PC-3 (cell line): Measurements from ENCODE around the gene ADCYAP1R1. TPM values are rescaled to one million over a fixed set of nuclear protein-coding genes. Genes with fewer than 3 reads are reported as not detected.

ENCODE experiments used
- ATAC-seq: fragments of 200-7000 bp; cut with Tn5 transposase; 2 replicates; pipeline ENCODE4 v1.9.1; 2020; ENCODE audit warnings: mild to moderate bottlenecking, moderate library complexity
- BruUV-seq: library from RNA; stranded (reverse); fragments of 400-500 nt; replicated peaks from 2 replicates; lab custom pipeline; 2021; lab: Mats Ljungman, UMichigan
- CTCF ChIA-PET: fragments of 300-600 bp; sonication (Branson Sonifier 250); formaldehyde crosslinking; loops from one replicate; lab custom pipeline; 2022; ENCODE audit warnings: antibody characterized with exemption; lab: Charles Lee
- POLR2A ChIA-PET: fragments of 300-600 bp; sonication (Branson Sonifier 250); formaldehyde crosslinking; loops from one replicate; lab custom pipeline; 2022; ENCODE audit warnings: antibody characterized with exemption; ENCODE audit not compliant: unreplicated experiment; lab: Charles Lee
- DNase-seq: peaks from one replicate; pipeline ENCODE4 v3.0.0-alpha.2; 2015
- H2AFZ ChIP-seq: fragments of 300-600 bp; sonication (generic); 2 replicates; pipeline ENCODE4 v1.6.0; 2016; ENCODE audit warnings: antibody characterized with exemption, low read length
- H3F3A ChIP-seq: fragments of 300-600 bp; sonication (generic); one replicate; pipeline ENCODE4 v1.6.0; 2017; ENCODE audit warnings: antibody characterized with exemption, low read length, control low read depth, mild to moderate bottlenecking; ENCODE audit not compliant: unreplicated experiment
- H3K27ac ChIP-seq: fragments of 300-600 bp; sonication (generic); 2 replicates; pipeline ENCODE4 v1.5.1; 2016; ENCODE audit warnings: mild to moderate bottlenecking, low read length
- H3K27me3 ChIP-seq: fragments of 300-600 bp; sonication (generic); 2 replicates; pipeline ENCODE4 v1.6.1; 2016; ENCODE audit warnings: low read length, mixed read lengths
- H3K36me3 ChIP-seq: fragments of 300-600 bp; sonication (generic); 2 replicates; pipeline ENCODE4 v1.6.1; 2016; ENCODE audit warnings: low read depth, mixed run types, low read length, mixed read lengths
- H3K4me1 ChIP-seq: fragments of 300-600 bp; sonication (generic); 2 replicates; pipeline ENCODE4 v1.5.1; 2016; ENCODE audit warnings: low read length; ENCODE audit not compliant: insufficient read depth
- H3K4me2 ChIP-seq: fragments of 300-600 bp; sonication (generic); 2 replicates; pipeline ENCODE4 v1.6.0; 2016; ENCODE audit warnings: low read length
- H3K4me3 ChIP-seq: fragments of 300-600 bp; sonication (generic); 2 replicates; pipeline ENCODE4 v1.5.1; 2016; ENCODE audit warnings: mild to moderate bottlenecking, low read length, mixed read lengths
- H3K79me2 ChIP-seq: fragments of 300-600 bp; sonication (generic); 2 replicates; pipeline ENCODE4 v1.6.1; 2017; ENCODE audit warnings: low read length, mixed read lengths
- H3K9ac ChIP-seq: fragments of 300-600 bp; sonication (generic); 2 replicates; pipeline ENCODE4 v1.6.0; 2016; ENCODE audit warnings: mild to moderate bottlenecking, low read length
- H3K9me2 ChIP-seq: fragments of 300-600 bp; sonication (generic); replicated peaks from 2 replicates; pipeline ENCODE4 v1.6.1; 2016; ENCODE audit warnings: mixed run types, low read length, mixed read lengths
- H3K9me3 ChIP-seq: fragments of 300-600 bp; sonication (generic); 2 replicates; pipeline ENCODE4 v1.6.1; 2016; ENCODE audit warnings: low read length, mixed read lengths
- H4K20me1 ChIP-seq: fragments of 300-600 bp; sonication (generic); 2 replicates; pipeline ENCODE4 v1.6.1; 2016; ENCODE audit warnings: low read length, mixed read lengths
- CTCF ChIP-seq: fragments of 300-600 bp; sonication (generic); conservative IDR thresholded peaks from 2 replicates; pipeline ENCODE4 v1.5.1; 2017; ENCODE audit warnings: antibody characterized with exemption, low read depth, mild to moderate bottlenecking, low read length
- EZH2 ChIP-seq: fragments of 300-600 bp; sonication (generic); IDR thresholded peaks from one replicate; pipeline ENCODE4 v1.6.1; 2017; ENCODE audit warnings: antibody characterized with exemption, mild to moderate bottlenecking, low read length; ENCODE audit not compliant: unreplicated experiment
- EZH2phosphoT487 ChIP-seq: fragments of 300-600 bp; sonication (generic); IDR thresholded peaks from 2 replicates; pipeline ENCODE4 v1.6.1; 2018; ENCODE audit warnings: mild to moderate bottlenecking, antibody characterized with exemption, low read length, borderline replicate concordance
- intact Hi-C: fragments of 100-400 bp; cut with micrococcal nuclease; formaldehyde crosslinking; loops from 2 replicates; pipeline ENCODE4 v1.9.0; 2023
- total RNA-seq: library from RNA; depleted of rRNA; stranded (reverse); fragments of >200 nt; gene quantifications from 2 replicates; pipeline ENCODE4 v1.2.3, GENCODE V29; 2014

ADCYAP1R1 gene
- total RNA-seq, 1 experiment from 2014 or later: not detected

DNA sequence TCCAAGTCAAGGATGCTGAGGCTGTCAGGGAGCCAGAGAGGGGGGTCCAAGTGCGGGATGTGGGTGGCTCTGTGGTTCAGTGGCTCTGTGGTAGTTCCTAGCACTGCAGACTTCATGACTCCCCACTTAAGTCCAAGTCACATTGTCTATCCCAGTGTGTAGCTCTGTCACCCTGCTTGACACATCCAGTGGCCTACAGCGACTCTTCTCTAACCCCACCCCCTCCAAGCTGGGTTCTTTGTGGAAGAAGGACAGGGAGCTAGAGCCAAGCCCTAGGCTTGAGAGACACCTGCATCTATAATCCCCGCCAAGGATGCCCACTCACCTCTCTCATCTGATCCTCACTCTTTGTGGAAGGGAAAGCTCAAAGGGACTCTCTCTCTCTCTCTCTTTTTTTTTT lies 57.6 kb downstream of the ADCYAP1R1 start:
- no TSS peak for BruUV-seq

DNA sequence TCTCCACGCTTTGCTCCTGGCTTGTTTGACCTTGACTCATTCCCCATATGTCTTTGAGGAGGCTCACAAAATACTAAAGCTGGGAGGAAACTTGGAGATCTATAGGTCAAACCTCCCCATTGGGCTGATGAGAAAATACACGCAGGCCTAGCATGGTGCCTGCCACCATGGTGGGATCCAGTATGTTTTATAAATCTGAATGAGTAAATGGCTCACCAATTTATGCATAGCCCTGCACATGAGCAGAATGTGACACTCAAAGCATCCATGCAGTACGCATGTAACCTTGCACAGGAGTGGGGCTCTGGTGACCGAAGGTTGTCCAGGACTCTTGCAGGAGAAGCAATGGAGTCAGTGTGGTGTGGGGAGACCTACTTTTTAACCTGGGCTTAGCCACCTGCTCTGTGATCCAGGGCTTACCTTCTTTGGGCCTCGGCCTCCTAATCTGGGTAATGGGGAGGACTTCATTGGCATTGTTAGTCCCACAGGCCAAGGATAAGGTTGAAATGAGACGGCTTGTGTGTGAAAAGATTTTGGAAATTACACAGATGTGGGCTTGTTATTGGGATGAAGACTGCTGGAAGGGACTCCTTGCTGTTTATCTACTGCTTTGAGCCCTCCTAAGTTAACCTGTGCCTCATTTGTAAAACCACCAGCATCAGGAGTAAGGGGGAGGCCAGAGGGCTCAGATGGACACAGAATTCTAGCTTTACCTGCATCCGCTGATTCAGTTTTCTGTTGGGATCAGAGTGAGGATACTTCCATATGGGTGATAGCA lies 58.4 kb downstream of the ADCYAP1R1 start:
- no peak for ATAC-seq
- BruUV-seq: no TSS peak
- Histone ChIP-seq H3K27ac (no peak overlapping the region), H3K9me3 (no peaks in the 10 kb centered on the region), H3K4me3 (no peak overlapping the region), H3K36me3 (no peaks in the 10 kb centered on the region), H4K20me1 (no peaks in the 10 kb centered on the region), H2AFZ (no peak overlapping the region), H3K79me2 (no peaks in the 10 kb centered on the region), H3F3A (no peaks in the 10 kb centered on the region), H3K9ac (no peak overlapping the region), H3K4me1 (no peaks in the 10 kb centered on the region), H3K9me2 (no peaks in the 10 kb centered on the region), H3K27me3 (0 out of 2 replicates have a peak, but pooled peaks cover 8% of the 10 kb centered on the region), H3K4me2 (no peak overlapping the region)
- ChIA-PET POLR2A (no interaction called here), CTCF (no interaction called here)
- DNase-seq: no peak
- no peak for TF ChIP-seq EZH2phosphoT487
- no peak for TF ChIP-seq EZH2
- no peak for TF ChIP-seq CTCF
- intact Hi-C loops: no loop called here

More for the DNA sequence above, 57.6 kb downstream of the ADCYAP1R1 start:
- H3K4me1 ChIP-seq: no peaks in the 10 kb centered on the region
- no peaks in the 10 kb centered on the region for H3K9me3 ChIP-seq
- intact Hi-C loops: no loop called here
- DNase-seq (no peak), ATAC-seq (no peak)
- no peaks in the 10 kb centered on the region for H3K9me2 ChIP-seq
- H3K79me2 ChIP-seq: no peaks in the 10 kb centered on the region
- H2AFZ ChIP-seq: no peak overlapping the region
- H3K9ac ChIP-seq: no peak overlapping the region
- ChIA-PET CTCF (no interaction called here), POLR2A (interaction anchor here (0.6 kb wide), 1 partner anchor 238 kb away, joined by 3 read pairs; no protein-coding TSS in a partner anchor)
- no peaks in the 10 kb centered on the region for H3K36me3 ChIP-seq
- TF ChIP-seq EZH2phosphoT487: no peak
- no peak for TF ChIP-seq EZH2
- TF ChIP-seq CTCF: no peak
- no peak overlapping the region for H3K4me3 ChIP-seq
- no peak overlapping the region for H3K27ac ChIP-seq
- H4K20me1 ChIP-seq: no peaks in the 10 kb centered on the region
- H3K4me2 ChIP-seq: no peak overlapping the region
- H3F3A ChIP-seq: no peaks in the 10 kb centered on the region
- H3K27me3 ChIP-seq: 0 out of 2 replicates have a peak, but pooled peaks cover 8% of the 10 kb centered on the region

DNA sequence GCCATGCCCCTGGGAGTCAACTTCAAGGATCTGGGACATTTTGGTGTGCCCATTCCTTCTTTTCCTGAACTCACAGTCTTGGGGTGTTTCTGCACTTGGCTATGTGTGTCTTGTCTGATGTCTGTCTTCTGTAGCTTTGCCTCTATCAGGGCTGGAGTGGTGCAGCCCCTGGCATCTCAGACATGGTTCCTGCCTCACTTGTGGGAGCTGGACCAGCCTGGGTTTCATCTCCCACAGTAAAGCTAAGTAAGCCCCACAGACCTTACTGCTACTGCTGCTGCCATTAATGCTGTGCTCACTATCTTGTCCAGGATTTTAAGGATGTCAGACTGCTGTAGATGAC lies 59.0 kb downstream of the ADCYAP1R1 start:
- Histone ChIP-seq H3K79me2 (no peaks in the 10 kb centered on the region), H4K20me1 (no peaks in the 10 kb centered on the region), H3K4me1 (no peaks in the 10 kb centered on the region), H3K9ac (no peak overlapping the region), H3F3A (no peaks in the 10 kb centered on the region), H3K27me3 (0 out of 2 replicates have a peak, but pooled peaks cover 8% of the 10 kb centered on the region), H2AFZ (no peak overlapping the region), H3K4me2 (no peak overlapping the region), H3K4me3 (no peak overlapping the region), H3K27ac (no peak overlapping the region), H3K9me3 (no peaks in the 10 kb centered on the region), H3K36me3 (no peaks in the 10 kb centered on the region), H3K9me2 (no peaks in the 10 kb centered on the region)
- POLR2A ChIA-PET: no interaction called here
- TF ChIP-seq EZH2phosphoT487 (no peak), EZH2 (no peak), CTCF (no peak)
- intact Hi-C loops: no loop called here
- no peak for DNase-seq
- CTCF ChIA-PET: no interaction called here
- no TSS peak for BruUV-seq
- no peak for ATAC-seq
